ENCODE data around the gene HTATIP2. TPM values are rescaled to one million over a fixed set of nuclear protein-coding genes. Genes with fewer than 3 reads are reported as not detected.

Gene HTATIP2
- total and polyA plus RNA-seq, 2 experiments from 2014 or later, result 45.0 to 57.5 TPM

GRCh38 chr11:20429216-20429615 is 65.7 kb downstream of the HTATIP2 start (continued):
- TF ChIP-seq REST (IDR thresholded peaks at IDR 0.05; ENCODE audit: unreplicated experiment) (no peak), ZNF114 (CRISPR knock-in tag; IDR thresholded peaks at IDR 0.05) (no peak), CREB1 (CRISPR knock-in tag; IDR thresholded peaks at IDR 0.05; ENCODE audit: low read depth) (no peak), JUNB (IDR thresholded peaks at IDR 0.05; ENCODE audit: unreplicated experiment) (no peak), NANOG (IDR thresholded peaks at IDR 0.05; ENCODE audit: borderline replicate concordance) (no peak), CTCF (conservative IDR thresholded peaks at IDR 0.05; ENCODE audit: low read depth in 2 of 2) (no peak)

Other genes starting within 250 kb of the HTATIP2 start
- gene DBX1, start 203.2 kb upstream of the HTATIP2 start, total RNA-seq (2014; rRNA removed; shearing (Covaris generic)), result not detected in 2 replicates
- gene DBX1, start 203.2 kb upstream of the HTATIP2 start, polyA plus RNA-seq (2016; fragmentation: Nextera tagmentation; extraction: Ambion mirVana), result 0.16 TPM in 1 of 2 replicates, not detected in the other
- gene PRMT3, start 24.0 kb downstream of the HTATIP2 start, total RNA-seq (2014; rRNA removed; shearing (Covaris generic)), result 31.8 and 35.0 TPM in 2 replicates
- 19.0 and 19.1 TPM in 2 replicates for gene PRMT3, start 24.0 kb downstream of the HTATIP2 start, polyA plus RNA-seq (2016; fragmentation: Nextera tagmentation; extraction: Ambion mirVana)
- gene SLC6A5, start 235.9 kb downstream of the HTATIP2 start, total RNA-seq (2014; rRNA removed; shearing (Covaris generic)), result not detected in 2 replicates
- not detected in 2 replicates for gene SLC6A5, start 235.9 kb downstream of the HTATIP2 start, polyA plus RNA-seq (2016; fragmentation: Nextera tagmentation; extraction: Ambion mirVana)